ENCODE data around the gene INTU.
"Not testable (repeated sequence)": the region's sequence is repeated elsewhere in the genome, so short reads cannot be mapped to it uniquely, and the experiment has no call there.

Gene INTU

DNA sequence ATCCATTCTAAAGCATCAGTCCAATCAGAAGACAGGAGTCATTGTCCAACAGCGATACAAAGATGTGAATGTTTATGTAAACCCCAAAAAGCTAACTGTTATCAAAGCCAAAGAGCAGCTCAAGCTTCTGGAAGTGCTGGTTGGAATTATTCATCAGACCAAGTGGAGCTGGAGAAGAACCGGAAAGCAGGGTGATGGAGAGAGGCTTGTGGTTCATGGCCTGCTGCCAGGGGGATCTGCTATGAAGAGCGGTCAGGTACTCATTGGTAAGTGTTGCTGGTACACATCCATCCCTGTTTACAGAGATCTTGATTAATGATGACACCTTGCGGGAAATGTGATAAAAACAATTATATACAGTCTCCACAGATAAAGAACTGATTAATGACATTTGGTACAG is 11.0 kb downstream of the INTU start:
- DNase-seq (ENCODE audit: low spot score) = no peak

DNA sequence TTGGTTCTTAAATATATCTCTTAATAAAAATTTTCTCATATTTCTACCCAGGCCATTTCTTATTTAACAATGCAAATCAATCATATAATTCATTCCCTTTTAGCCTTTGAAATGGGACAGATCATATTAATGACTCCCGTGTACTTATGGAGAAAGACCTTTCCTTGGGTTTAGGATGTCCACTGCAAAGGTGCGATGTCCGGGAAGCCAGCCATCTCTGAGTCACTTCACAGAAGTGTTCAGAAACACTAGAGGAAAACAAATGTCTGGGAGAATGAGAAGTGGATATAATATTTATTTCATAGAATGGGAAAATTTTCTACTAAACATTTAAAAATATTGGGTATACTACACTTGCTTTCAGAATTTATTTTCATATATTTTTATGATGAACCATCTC is 15.3 kb downstream of the INTU start:
- DNase-seq (ENCODE audit: low spot score) = no peak

DNA sequence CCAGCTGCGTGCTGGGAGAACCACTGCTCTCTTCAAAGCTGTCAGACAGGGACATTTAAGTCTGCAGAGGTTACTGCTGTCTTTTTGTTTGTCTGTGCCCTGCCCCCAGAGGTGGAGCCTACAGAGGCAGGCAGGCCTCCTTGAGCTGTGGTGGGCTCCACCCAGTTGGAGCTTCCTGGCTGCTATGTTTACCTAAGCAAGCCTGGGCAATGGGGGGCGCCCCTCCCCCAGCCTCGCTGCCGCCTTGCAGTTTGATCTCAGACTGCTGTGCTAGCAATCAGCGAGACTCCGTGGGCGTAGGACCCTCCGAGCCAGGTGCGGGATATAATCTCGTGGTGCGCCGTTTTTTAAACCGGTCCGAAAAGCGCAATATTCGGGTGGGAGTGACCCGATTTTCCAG is 22.8 kb downstream of the INTU start:
- DNase-seq (ENCODE audit: low spot score) = not testable (repeated sequence)

DNA sequence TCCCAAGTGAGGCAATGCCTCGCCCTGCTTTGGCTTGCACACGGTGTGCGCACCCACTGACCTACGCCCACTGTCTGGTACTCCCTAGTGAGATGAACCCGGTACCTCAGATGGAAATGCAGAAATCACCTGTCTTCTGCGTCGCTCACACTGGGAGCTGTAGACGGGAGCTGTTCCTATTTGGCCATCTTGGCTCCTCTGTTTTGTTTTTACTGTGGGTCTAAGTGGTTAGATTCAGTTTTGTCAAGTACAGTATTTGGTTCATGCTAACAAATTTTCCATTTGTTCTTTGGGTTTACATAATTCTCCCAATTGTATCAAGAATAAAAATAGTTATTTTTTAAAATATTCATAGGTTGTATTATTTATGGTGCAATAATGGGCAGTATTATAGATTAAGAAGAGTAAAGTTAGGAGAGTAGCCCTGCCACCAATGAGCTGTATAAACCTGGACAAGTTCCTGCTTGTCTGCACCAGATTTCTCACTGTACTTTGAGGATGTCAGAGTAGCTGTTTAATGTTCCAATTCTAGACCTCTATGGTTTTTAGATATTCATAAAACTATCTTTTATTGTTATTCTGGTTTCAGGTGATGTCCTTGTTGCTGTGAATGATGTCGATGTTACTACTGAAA is 23.4 kb downstream of the INTU start:
- DNase-seq (ENCODE audit: low spot score) = no peak

DNA sequence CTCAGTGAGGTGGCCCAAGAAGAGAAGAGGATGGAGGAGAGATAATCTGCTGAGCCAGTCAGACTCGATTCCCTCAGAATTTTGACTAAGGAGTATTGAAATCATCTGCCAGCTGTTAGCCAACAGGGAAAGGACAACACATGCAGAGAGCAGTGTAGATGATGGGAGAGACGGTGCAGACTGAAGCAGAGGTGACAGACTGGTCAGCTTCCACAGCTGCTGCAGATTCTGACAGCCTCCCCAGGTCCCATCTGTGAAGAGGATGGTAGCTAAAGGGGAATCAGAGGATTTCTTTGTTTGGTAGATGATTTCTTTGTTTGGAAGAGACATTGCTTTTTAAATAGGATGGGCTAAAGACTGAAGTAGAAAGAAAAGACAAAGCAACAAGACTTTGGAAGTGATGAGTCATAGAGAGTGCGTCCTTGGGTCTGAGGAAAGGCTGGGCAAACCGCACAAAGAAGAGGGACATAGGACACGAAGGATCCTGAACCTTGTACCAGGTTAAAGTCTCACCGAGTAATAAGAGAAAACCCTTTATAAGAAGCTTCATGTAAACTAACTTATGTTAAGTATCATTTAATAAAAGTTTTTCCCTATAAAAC is 27.6 kb downstream of the INTU start:
- DNase-seq (ENCODE audit: low spot score) = no peak

DNA sequence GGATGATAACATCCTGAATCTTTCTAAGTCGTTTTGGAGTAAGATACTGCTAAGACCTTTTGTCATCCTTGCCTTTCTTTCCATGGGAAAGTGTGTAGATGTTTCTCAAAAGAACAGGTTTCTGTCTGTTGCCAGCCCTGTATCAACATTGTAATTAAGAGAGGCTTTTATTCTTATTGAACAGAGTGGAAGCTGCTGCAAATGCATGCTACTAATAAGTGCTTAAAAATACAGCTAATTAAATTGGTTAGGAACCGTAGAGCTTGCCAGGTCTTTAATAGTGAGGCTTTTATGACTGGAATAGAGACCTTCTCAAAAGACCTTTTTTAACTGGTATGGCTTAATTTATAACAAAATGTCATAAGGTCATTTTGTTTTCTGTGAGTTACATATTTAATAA is 34.4 kb downstream of the INTU start:
- no peak for DNase-seq (ENCODE audit: low spot score)

DNA sequence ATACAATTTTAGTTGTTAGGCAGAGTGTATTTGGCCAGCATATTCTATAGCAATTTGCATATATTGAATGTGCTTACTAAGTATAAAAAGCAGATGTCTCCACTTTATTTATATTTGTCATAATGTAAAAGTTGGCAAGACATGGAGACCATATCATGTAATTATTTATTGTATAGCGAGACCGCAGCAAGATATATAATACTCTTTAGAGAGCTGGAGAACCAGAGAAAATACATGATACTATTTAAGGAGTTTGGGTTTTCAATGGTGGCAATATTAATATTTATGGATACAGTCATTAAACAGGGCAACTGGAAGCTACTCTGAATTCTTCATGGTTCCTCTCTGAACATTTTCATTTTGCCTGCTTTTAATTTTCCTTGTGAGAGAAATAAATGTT is 35.0 kb downstream of the INTU start:
- no peak for DNase-seq (ENCODE audit: low spot score)

DNA sequence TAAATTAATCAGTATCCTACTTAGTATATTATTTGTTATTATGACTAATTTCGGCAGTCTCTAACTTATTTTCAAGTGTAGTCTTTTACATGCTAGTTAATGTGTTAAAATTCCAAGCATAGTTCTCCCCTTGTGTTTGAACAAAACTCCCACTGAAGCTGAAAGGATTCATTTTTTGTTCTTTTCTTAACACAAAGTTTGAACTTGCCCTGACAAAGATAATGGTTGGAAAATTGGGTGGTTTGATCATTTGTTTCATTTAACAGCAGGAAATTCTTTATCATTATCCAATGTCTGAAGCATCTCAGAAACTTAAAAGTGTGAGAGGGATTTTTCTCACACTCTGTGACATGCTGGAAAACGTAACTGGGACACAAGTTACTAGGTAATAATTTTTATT is 36.0 kb downstream of the INTU start:
- no peak for DNase-seq (ENCODE audit: low spot score)

DNA sequence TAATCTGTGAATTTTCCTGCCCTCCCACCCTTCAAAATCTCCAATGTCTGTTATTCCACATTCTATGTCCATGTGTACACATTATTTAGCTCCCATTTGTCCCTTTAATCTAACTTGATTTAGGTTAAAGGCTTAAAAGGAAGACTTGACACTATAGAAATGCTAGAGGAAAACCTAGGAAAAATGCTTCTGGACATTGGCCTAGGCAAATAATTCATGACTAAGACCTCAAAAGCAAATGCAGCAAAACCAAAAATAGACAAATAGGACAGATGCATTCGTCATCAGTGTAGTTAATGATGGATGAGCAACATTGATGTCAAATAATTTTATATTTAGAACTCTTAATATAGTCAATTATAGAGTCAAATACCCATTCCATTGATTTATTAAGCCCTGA is 36.9 kb downstream of the INTU start:
- DNase-seq (ENCODE audit: low spot score) = no peak

DNA sequence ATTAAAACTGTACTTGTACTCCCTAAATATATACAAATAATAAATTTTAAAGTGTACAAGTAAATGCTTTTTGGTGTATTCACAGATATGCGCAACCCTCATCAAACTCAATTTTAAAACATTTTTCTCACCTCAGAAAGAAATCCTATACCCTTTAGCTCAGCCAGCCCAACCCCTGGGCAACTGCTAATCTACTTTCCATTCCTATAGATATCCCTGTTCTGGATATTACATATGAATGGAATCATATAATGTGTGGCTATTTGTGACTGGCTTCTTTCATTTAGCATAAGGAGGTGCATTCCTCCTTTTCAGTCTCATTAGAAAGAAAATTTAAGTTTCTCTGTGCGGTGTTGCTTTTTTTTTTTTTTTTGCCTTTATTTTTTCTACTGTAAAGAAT is 39.4 kb downstream of the INTU start:
- no peak for DNase-seq (ENCODE audit: low spot score)

DNA sequence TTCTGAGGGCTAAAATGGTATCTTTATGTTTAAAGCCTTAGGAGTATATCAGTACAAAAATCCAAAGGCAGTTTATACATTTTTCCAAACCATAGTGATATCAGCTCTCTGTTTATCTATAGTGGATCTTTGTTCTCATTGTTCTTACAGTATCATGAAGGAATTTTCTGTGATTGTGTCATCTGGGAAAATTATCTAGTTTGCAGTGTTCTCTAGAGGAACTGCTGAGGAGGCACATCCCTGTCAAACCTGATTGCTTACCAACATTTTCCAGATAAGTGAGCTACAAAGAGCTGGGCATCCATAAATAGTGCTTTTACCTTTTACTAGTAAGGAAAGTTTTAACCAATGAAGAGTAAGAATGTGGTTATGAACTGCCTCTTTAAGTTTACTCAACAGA is 52.5 kb downstream of the INTU start:
- no peak for DNase-seq (ENCODE audit: low spot score)

DNA sequence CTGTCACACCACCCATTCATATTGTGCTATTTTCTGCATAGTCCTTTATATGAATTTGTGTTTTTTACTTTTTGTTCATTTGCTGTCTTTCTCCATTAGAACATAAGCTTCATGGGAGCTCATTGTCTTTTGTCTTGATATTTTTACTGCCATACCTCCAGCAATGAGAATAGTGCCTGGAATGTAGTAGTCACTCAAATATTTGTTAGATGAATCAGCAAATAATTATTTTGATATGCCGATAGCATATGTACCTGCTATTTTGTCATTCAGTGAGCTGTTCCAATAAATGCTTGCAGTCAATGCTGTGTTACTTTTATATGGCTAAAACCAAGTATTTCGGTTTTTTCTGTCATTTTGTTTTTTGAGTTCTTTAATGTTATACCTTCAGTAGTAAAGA is 53.9 kb downstream of the INTU start:
- no peak for DNase-seq (ENCODE audit: low spot score)

DNA sequence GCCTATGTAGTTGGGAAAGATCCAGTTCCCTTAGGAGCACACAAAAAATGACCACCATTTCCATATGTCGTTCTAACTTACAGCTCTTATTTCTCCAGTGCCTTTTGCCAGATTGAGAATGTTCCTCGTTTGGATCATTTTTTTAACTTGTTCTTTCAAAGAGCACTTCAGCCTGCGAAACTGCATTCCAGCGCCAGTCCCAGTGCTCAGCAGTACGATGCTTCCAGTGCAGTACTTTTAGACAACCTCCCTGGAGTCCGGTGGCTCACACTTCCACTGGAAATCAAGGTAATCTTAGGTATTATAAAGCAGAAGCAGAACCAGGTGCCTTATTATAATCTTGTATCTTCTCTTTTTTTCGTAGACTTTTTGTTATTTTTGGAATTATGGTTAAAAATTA is 54.8 kb downstream of the INTU start:
- DNase-seq (ENCODE audit: low spot score) = no peak

DNA sequence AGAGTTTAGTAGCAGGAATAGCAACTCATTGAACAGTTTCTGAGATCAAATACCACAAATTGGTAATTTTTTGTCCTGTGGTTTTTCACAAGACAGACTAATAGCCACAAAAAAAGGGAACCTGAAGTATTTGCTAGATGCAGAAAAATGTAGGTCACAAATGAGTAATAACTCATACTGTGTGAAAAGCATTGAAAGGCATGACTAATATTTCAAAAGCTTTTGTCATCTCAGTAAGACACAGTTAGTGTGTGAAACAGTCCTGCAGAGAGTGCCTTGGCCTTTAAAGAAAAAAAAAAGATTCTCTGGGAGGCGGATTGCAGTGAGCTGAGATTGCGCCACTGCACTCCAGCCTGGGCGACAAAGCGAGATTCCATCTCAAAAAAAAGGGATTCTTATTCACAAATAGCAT is 66.0 kb downstream of the INTU start:
- no peak for DNase-seq (ENCODE audit: low spot score)

DNA sequence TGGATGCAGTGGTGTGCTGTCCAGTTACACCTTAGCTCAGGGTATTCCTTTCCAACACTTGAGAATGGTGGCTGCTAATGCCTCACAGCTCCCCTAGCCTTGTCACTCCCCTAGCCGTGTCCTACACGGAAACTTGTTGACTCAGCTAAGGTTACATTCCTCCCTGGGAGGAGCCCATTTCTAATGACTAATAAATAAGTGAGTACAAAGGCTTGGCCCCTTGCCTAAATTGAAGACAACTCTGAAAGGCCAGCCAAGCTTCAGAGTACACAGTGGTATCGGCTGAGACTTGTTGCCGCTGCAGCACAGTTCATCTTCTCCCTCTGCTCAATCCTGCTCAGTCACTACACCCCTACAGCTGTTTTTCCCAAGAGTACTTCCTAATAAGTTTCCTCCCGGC is 76.2 kb downstream of the INTU start:
- no peak for DNase-seq (ENCODE audit: low spot score)

DNA sequence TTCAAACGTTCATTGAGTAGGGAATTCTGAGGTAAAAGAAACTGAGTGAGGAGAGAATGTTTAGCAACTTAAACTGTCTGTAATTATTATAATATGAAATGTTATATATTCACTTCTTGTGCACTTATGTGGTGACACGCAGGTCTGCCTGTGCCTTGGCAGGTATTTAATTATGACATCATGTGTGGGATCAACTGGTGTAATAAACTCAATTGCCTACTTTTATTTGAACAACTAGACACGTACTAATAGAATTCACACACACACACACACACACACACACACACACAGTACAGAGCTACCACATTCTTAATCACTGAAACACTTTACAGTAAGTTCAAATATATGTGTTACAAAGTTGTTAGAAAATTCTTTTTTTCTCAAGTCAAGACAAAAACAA is 76.7 kb downstream of the INTU start:
- DNase-seq (ENCODE audit: low spot score) = no peak

DNA sequence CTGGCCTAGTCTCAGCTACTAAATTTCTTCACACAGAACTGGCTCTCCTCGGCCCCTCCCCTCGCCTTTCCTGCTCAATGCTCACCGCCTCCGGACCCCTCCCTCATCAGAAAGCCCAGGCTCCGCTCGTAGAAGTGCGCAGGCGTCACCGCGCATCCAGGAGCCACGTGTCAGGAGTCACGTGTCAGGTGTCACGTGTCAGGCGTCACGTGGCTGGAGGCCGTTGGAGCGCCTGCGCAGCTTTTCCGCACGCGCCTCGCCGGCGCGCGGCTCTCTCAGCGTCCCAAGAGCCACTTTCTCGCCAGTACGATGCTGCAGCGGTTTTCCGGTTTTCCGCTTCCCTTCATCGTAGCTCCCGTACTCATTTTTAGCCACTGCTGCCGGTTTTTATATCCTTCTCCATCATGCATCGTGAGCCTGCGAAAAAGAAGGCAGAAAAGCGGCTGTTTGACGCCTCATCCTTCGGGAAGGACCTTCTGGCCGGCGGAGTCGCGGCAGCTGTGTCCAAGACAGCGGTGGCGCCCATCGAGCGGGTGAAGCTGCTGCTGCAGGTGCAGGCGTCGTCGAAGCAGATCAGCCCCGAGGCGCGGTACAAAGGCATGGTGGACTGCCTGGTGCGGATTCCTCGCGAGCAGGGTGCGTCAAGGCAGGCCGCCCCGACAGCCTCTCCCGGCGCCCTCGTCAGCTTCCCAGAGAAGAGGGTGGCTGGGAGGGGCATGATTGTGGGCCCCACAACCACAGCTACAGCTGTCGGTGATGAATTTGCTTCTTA is 97.6 kb downstream of the INTU start, which contains the start of gene SLC25A31:
SLC25A31 (plus strand) TSS at position 259 of the 772 bp plus-strand sequence; CDS start at position 405, 146 bp downstream.
- no peak for DNase-seq (ENCODE audit: low spot score)

DNA sequence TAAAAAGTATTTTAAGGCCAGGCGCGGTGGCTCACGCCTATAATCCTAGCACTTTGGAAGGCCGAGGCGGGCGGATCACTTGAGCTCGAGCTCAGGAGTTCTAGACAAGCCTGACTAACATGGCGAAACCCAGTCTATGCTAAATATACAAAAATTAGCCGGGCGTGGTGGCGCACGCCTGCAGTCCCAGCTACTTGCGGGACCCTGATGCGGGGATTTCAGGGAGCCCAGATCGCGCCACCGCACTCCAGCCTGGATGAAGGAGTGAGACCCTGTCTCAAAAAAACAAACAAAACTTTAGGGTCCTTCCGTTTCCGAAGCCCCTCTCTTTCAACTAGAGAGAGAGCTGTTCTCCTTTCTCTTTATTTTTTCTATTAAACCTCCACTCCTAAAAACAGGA is 98.6 kb downstream of the INTU start:
- DNase-seq (ENCODE audit: low spot score) = no peak

DNA sequence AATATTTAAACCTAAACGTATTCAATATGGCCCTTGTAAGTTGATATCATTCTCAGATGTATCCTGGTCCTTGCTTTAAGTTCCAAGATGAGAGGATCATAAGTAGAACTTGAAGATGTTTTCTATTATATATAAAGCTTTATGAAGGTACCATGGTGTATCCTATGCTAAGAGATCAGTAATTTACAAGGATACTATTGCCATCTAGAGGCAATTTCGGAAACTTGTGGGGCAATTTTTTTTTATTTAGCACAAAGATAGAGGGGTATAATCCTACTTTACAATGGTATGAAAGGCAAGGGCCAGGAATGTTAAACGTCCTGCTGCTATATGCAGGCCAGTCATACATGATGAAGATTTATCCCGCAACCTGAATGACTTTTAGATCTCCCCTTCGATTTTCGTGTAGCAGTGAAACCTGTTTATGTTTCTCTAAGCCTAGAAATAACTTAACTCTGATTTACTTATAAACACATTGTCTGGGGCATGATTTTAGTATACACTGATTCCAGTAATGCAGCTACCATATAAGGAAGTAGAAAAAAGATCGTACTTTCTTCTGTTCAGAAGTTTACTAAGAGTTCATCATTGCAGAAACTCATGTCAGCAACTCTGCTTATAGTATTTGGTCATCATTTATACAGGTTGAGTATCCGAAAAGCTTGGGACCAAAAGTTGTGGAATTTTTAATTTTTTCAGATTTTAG is 100.0 kb downstream of the INTU start:
- DNase-seq (ENCODE audit: low spot score) = peak; percentile 52

DNA sequence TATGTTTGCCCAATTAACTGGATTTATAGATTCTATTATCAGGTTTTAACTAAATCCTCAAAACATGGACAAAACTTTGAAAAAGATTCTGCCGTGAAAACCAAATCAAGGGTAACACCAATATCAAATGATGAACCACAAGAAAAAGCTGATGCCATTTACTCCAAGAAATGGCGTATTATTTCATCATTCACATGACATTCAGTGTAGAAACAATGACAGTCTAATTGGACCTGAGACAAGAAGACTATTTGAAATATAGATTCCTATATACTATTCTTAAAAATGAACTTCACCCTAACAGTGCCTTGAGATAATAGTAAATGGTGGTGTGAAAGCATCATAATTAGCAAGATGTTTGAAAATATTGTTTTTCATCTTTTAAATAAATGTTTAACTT is 102.2 kb downstream of the INTU start:
- DNase-seq (ENCODE audit: low spot score) = no peak

DNA sequence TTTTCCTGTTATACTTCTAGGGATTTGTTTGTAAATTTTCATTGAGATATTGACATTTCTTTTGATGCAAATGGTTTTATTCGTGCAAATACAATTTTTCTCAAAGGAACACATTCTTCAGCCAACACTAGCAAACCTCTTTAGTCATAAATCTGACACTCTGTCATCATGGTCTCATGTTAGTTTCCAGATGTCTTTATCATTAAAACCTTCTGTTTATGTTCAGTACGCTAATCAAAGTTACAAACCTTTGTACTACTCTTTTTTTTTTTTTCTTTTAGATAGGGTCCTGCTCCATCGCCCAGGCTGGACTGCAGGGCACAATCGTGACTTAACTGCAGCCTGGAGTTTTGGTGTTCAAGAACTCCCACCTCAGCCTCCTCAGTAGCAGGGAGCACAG is 104.5 kb downstream of the INTU start:
- DNase-seq (ENCODE audit: low spot score) = no peak

DNA sequence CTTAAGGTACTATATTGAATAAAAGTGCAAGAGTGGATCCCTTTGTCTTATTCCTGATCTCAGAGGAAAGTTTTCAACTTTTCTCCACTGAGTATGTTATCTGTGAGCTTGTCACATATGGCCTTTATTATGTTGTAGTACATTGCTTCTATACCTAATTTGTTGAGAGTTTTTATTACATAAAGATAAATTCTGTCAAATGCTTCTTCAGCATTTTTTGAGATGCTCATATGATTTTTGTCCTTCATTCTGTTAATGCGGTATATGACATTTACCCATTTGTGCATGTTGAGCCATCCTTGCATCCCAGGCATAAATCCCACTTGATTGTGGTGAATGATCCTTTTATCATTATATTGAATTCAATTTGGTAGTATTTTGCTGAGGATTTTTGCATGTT is 108.5 kb downstream of the INTU start:
- no peak for DNase-seq (ENCODE audit: low spot score)

DNA sequence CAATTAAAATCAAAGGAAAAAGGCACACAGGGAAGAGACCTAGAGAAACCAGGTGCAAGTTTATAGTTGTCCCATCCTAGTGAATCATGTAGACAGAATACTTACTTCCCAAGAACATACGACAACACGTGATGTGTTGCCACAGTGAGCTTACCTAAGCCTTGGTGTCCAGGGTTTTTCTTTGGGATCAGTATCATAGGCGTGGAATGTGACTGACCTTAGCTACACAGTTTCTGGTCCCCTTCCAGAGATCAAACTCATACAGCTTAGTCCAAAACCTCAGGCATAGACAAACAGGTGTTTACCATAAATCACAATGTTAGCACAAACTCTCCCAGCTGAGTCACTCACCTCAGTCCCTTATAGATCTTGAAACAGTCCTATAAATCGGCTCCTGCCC is 115.1 kb downstream of the INTU start:
- DNase-seq (ENCODE audit: low spot score) = no peak
